Colonic mucosa (tissue), 4 donors: ENCODE measurements around the gene ZFAND6. TPM values are rescaled to one million over a fixed set of nuclear protein-coding genes. Genes with fewer than 3 reads are reported as not detected.
A peak's percentile ranks its signal among the peaks of the same experiment; 100 is the strongest.

Source experiments
- DNase-seq: peaks from one replicate; pipeline ENCODE4 v3.0.0-alpha.2; 2020
- H3K27ac ChIP-seq: fragments of 200-600 bp; one replicate; pipeline ENCODE4 v1.8.0; 2021
- H3K27me3 ChIP-seq: fragments of 200-600 bp; one replicate; pipeline ENCODE4 v1.8.0; 2021
- H3K36me3 ChIP-seq: fragments of 200-600 bp; one replicate; pipeline ENCODE4 v1.8.0; 2021
- H3K4me1 ChIP-seq: fragments of 200-600 bp; one replicate; pipeline ENCODE4 v1.8.0; 2021; ENCODE audit warnings: mild to moderate bottlenecking
- H3K4me3 ChIP-seq: fragments of 200-600 bp; one replicate; pipeline ENCODE4 v1.8.0; 2021
- H3K9ac ChIP-seq, 2 donors: one replicate each; pipeline ENCODE4 v1.7.0; 2013; ENCODE audit warnings: control low read depth in 2 of 2, low read depth in 2 of 2, low read length in 2 of 2
- H3K9me3 ChIP-seq: fragments of 200-600 bp; one replicate; pipeline ENCODE4 v1.8.0; 2021
- CTCF ChIP-seq: fragments of 200-600 bp; IDR thresholded peaks from one replicate; pipeline ENCODE4 v1.8.0; 2022; ENCODE audit warnings: antibody characterized with exemption, mild to moderate bottlenecking
- intact Hi-C: fragments of 100-400 bp; cut with DNase I; formaldehyde crosslinking; loops from one replicate; pipeline ENCODE4 v1.14.1; 2022
- total RNA-seq, 2 donors: library from RNA; stranded (reverse); fragmentation: NEBNext Ultra II Directional in 1 of 2; extraction: Animal tissue kit (Norgen Biotek cat#: 25700) in 1 of 2; gene quantifications; one replicate each; pipeline ENCODE4 v1.2.1, GENCODE V29; 2021
- donor health status: healthy.
- donor health status: DM: no; HTN: no; CAD: no.
- donor health status: DM: no; HTN: no; CAD: no.

The ZFAND6 gene
- total RNA-seq, 2 donors from 2014 or later: 56.0 to 82.4 TPM

- H3K27me3 ChIP-seq: no peaks in the 10 kb centered on the region
- no peak overlapping the region for H3K9ac ChIP-seq
- H3K9me3 ChIP-seq: no peaks in the 10 kb centered on the region
- no peak overlapping the region for H3K27ac ChIP-seq
- no peak overlapping the region for H3K4me3 ChIP-seq
- no peaks in the 10 kb centered on the region for H3K36me3 ChIP-seq
- no peak for TF ChIP-seq CTCF
- H3K4me1 ChIP-seq: no peaks in the 10 kb centered on the region
- DNase-seq: no peak
- intact Hi-C loops: loop anchor here (10.0 kb wide), 1 partner anchor 95 kb away; no protein-coding TSS in a partner anchor
Measured at GRCh38 chr15:80159811-80160569, 100.5 kb downstream of the ZFAND6 start.

GRCh38 chr15:80160570-80161156 lies 101.2 kb downstream of the ZFAND6 start:
- intact Hi-C loops: no loop called here
- no peak overlapping the region for H3K9ac ChIP-seq
- no peak for TF ChIP-seq CTCF
- H3K27ac ChIP-seq: no peak overlapping the region
- H3K9me3 ChIP-seq: no peaks in the 10 kb centered on the region
- H3K4me3 ChIP-seq: no peak overlapping the region
- DNase-seq: peak; percentile 45
- no peaks in the 10 kb centered on the region for H3K4me1 ChIP-seq
- no peaks in the 10 kb centered on the region for H3K36me3 ChIP-seq
- no peaks in the 10 kb centered on the region for H3K27me3 ChIP-seq

GRCh38 chr15:80161468-80162016 lies 102.1 kb downstream of the ZFAND6 start:
- TF ChIP-seq CTCF: no peak
- Histone ChIP-seq H3K9me3 (no peaks in the 10 kb centered on the region), H3K36me3 (no peaks in the 10 kb centered on the region), H3K4me3 (no peak overlapping the region), H3K4me1 (no peaks in the 10 kb centered on the region), H3K27me3 (no peaks in the 10 kb centered on the region), H3K9ac (no peak overlapping the region), H3K27ac (no peak overlapping the region)
- intact Hi-C loops: no loop called here
- no peak for DNase-seq

GRCh38 chr15:80162059-80162554 lies 102.6 kb downstream of the ZFAND6 start:
- H3K36me3 ChIP-seq: no peaks in the 10 kb centered on the region
- no peaks in the 10 kb centered on the region for H3K27me3 ChIP-seq
- H3K9ac ChIP-seq: no peak overlapping the region
- H3K27ac ChIP-seq: no peak overlapping the region
- intact Hi-C loops: no loop called here
- no peak for TF ChIP-seq CTCF
- DNase-seq: no peak
- H3K9me3 ChIP-seq: no peaks in the 10 kb centered on the region
- H3K4me1 ChIP-seq: no peaks in the 10 kb centered on the region
- H3K4me3 ChIP-seq: no peak overlapping the region

- intact Hi-C loops: no loop called here
- Histone ChIP-seq H3K9ac (no peak overlapping the region), H3K9me3 (no peaks in the 10 kb centered on the region), H3K27me3 (no peaks in the 10 kb centered on the region), H3K36me3 (no peaks in the 10 kb centered on the region), H3K4me1 (no peaks in the 10 kb centered on the region), H3K4me3 (no peak overlapping the region), H3K27ac (no peak overlapping the region)
- DNase-seq: no peak
- no peak for TF ChIP-seq CTCF
Measured at GRCh38 chr15:80163217-80163616, 103.7 kb downstream of the ZFAND6 start.
